CD4-positive, alpha-beta T cell treated with Interleukin-15 for 1 hour (primary cell): ENCODE measurements around the gene NPR3.

Source experiments
- DNase-seq: peaks from one replicate; pipeline ENCODE4 v3.0.0-alpha.2; 2020

The NPR3 gene

DNA sequence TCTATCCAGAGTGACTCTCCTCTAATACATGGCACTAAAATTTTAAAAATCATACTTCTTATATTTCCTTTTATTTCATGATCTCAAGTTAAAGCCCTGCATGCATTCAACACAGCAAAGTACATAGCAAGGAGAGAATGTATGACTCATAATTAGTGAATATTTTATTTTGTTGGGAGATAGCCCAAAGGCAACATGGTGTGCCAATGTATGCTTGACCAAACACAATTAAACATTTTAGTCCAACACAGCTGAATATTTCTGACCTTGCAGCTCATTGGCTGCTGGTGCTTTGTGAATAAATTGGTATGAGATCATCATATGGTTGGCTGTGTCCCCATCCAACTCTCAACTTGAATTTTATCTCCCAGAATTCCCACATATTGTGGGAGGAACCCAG is 103.5 kb downstream of the NPR3 start:
- no peak for DNase-seq

- no peak for DNase-seq
These were observed 116.9 kb downstream of the NPR3 start for GRCh38 chr5:32827981-32828380.

DNA sequence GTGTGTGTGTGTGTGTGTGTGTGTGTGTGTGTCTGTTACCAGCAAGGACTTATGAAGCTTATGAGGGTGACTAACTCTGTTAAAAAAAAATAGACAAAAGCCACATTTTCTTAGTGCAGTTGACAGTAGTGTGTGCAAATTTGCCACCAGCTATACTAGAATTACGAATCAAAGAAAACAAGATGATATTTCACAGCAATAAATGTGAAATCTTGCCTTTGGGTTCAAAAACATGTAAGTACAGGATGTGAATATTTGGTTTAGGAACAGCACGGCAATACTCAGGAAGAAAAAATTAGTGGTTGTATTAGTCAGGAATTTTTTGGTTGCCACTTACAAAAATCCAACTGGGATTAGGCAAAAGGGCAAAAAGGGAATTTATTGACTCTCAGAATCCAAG is 117.4 kb downstream of the NPR3 start:
- no peak for DNase-seq

DNA sequence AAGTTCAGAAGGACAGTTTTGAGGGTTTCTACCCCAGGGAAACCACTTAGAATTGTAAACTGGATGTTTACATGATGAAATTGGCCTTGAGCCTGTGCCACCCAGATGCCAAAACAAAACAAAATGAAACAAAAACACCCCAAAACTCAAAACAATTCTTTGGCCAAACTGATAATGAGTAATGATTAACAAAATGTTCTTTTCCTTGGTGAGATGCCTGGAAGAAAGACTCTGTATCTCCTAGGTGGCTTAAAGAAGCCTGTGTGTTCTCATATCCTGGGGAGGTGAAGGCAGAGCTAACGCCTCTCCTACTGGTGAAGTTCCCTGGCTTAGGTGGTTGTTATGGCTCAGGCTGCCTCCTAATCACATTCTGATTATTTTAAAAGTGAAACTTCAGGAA is 120.5 kb downstream of the NPR3 start:
- no peak for DNase-seq

GRCh38 chr5:32833127-32833526 is 122.0 kb downstream of the NPR3 start:
- DNase-seq = no peak

GRCh38 chr5:32833663-32834062 is 122.5 kb downstream of the NPR3 start:
- DNase-seq = no peak

GRCh38 chr5:32834251-32834650 is 123.1 kb downstream of the NPR3 start:
- no peak for DNase-seq

DNA sequence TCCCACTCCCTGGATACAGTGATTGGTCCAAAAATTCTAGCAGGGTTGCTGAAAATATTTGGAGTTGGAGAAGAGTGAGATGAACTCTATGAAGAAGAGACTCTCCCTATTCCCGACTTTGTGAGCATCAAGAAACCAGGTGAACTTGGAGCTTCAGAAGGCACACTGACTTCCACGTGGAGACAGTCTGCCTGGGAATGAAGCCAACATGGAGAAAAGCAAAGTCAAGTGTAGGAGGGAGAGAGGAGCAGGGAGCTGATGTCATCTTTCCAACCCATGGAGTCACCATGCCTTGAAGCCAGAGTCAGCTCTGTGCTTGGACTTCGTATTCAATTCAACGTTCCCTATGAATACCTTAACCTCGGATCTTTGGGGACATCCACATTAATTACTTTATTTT is 125.1 kb downstream of the NPR3 start:
- DNase-seq = no peak

DNA sequence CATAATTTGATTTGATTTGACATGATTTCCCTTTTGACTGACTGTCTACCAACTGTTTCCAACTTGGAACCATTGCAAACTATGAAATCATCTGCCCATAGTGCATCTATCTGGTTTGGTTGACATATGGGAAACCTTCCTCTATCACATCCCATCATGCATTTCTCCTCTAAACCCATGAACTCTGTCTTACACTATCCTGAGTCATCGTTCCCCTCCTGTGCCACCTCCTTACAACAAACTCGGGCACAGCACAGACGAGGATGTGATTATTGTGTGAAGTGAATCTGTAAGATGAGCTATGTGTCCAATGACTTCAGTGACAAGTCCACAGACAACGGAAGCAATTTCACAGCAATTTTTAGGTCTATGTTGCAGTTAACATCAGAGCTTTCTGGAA is 126.1 kb downstream of the NPR3 start:
- DNase-seq = no peak

DNA sequence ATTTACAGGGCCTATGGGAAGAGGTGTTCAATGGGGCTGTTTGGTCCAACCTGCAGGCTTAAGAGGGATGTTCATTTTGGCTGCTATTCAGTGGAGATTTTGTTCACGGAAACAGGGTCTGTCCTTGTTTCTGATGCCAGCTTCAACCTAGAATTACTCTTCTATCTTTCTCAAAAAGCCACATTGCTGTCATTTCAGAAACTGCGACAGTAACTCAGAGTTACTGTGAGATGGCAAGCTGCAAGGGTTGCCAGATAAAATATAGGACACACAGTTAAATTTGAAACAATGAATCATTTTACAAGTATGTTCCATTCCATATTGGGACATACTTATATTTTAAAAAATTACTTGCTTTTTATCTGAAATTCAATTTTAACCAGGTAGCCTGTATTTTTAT is 128.0 kb downstream of the NPR3 start:
- DNase-seq = no peak

DNA sequence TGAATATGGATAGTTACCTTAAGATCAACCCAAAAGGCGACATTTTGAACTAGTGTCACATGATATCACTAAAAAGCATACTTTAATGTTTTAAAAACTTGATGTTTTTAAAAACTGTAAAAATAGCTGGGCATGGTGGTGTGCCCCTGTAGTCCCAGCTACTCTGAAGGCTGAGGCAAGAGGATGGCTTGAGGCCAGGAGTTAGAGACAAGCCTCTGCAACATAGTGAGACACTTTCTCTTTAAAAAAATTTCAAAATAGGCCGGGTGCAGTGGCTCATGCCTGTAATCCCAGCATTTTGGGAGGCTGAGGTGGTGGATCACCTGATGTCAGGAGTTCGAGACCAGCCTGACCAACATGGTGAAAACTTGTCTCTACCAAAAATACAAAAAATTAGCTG is 129.5 kb downstream of the NPR3 start:
- DNase-seq = no peak
